Measurements from ENCODE around the gene SMG9. TPM values are rescaled to one million over a fixed set of nuclear protein-coding genes. Genes with fewer than 3 reads are reported as not detected.

Gene SMG9
- total RNA-seq, 1 donor from 2014 or later, result 86.6 TPM

DNA sequence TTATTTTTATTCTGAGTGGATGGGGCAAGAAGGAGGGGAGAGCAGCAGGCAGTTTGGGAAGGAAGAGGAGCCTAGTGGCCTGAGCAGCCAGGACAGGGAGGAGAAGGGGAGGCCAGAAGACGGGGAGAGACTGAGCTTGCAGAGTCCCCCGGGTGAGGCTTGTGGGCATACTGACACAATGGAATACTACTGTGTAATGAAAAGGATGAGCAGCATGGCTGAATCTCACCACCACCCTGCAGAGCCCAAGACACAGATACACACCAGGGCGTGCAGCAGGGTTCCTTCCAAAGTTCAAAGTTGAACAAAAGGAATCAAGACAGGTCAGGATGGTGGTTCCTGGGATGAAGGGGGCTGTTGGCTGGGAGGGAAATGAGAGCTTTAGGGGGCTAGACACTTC is 8.1 kb upstream of the SMG9 start:
- Mint-ChIP-seq H3K27ac (peak overlapping the region; percentile 61), H3K4me1 (peaks cover 79% of the 10 kb centered on the region), H3K36me3 (ENCODE audit: low read depth) (peaks cover 60% of the 10 kb centered on the region), H3K4me3 (peak overlapping the region; percentile 49), H3K9me3 (no peaks in the 10 kb centered on the region), H3K27me3 (no peaks in the 10 kb centered on the region)
- no peak for DNase-seq
- intact Hi-C loops (cut with micrococcal nuclease), result loop anchor here (10.0 kb wide), 1 partner anchor 992 kb away; no protein-coding TSS in a partner anchor

DNA sequence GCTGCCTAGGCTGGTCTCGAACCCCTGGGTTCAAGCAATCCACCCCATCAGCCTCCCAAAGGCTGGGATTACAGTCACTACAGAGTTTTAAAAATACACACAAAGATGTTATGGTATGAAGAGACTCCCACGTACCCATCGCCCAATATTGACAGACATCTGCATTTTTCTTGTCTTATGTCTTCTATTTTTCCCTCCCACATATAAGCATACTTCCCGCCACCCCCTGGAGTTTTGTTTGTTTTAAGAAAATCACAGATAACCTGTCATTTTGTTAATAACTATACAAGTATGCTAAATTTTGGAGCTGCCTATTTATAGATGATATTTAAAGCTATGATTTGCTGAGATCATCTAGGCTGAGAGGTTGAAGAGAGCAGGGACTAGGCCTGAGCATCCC is 6.2 kb upstream of the SMG9 start:
- no peaks in the 10 kb centered on the region for H3K27me3 Mint-ChIP-seq
- DNase-seq, result no peak
- peaks cover 55% of the 10 kb centered on the region for H3K36me3 Mint-ChIP-seq (ENCODE audit: low read depth)
- H3K9me3 Mint-ChIP-seq, result no peaks in the 10 kb centered on the region
- H3K27ac Mint-ChIP-seq, result peak overlapping the region; percentile 2
- peaks cover 78% of the 10 kb centered on the region for H3K4me1 Mint-ChIP-seq
- H3K4me3 Mint-ChIP-seq, result no peak overlapping the region
- intact Hi-C loops (cut with micrococcal nuclease), result loop anchor here (10.0 kb wide), 1 partner anchor 994 kb away; no protein-coding TSS in a partner anchor

- peaks cover 72% of the 10 kb centered on the region for H3K4me1 Mint-ChIP-seq
- peak overlapping the region; percentile 57 for H3K27ac Mint-ChIP-seq
- no peak for DNase-seq
- intact Hi-C loops (cut with micrococcal nuclease), result loop anchor here (10.0 kb wide), 1 partner anchor 295 kb away; the partner anchor contains the start of gene LYPD3
- peaks cover 51% of the 10 kb centered on the region for H3K36me3 Mint-ChIP-seq (ENCODE audit: low read depth)
- H3K27me3 Mint-ChIP-seq, result no peaks in the 10 kb centered on the region
- H3K4me3 Mint-ChIP-seq, result no peak overlapping the region
- no peaks in the 10 kb centered on the region for H3K9me3 Mint-ChIP-seq
Observed at GRCh38 chr19:43759515-43759914, 4.8 kb upstream of the SMG9 start.

DNA sequence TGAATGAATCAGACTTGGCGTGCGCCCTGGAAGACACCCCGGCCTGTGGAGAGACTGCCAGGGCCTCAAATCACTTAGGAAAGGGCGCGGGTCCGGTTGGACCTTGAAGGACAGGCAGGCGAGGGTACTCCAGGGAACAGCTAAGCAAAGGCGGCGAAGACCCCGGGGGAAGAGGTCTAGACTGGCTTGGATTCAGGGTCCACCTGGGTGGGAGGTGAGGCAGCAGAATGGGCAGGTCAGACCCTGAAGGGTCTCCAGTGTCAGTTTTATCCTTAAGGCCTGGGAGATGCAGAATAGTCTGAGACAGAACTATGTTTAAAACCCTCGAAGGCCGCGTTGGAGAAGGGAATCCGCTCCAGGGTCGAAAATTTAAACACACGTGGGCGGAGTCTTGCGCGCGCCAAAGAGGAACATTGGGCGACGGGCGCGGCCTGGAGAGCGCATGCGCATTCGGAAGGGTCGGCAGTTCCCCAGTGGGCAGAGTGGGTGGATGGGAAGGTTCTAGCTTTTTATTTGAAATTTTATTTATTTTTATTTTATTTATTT is 567 bp upstream of the SMG9 start:
- peak; percentile 95 for DNase-seq
- Mint-ChIP-seq H3K4me3 (peak overlapping the region; percentile 94), H3K4me1 (peaks cover 63% of the 10 kb centered on the region), H3K27ac (peak overlapping the region; percentile 100), H3K36me3 (ENCODE audit: low read depth) (peaks cover 51% of the 10 kb centered on the region), H3K27me3 (no peaks in the 10 kb centered on the region), H3K9me3 (peaks cover 6% of the 10 kb centered on the region)
- intact Hi-C loops (cut with micrococcal nuclease), result loop anchor here (2.0 to 10.0 kb wide), 3 partner anchors 159 to 291 kb away; partner anchors contain the start of genes IRGQ, LYPD3, ZNF575 and ZNF576

- no peak for DNase-seq
- peak overlapping the region; percentile 94 for H3K4me3 Mint-ChIP-seq
- intact Hi-C loops (cut with micrococcal nuclease), result loop anchor here (1.0 to 10.0 kb wide), 8 partner anchors 9 to 289 kb away; partner anchors contain the start of genes IRGQ, LYPD3, ZNF428 and ZNF575
- peaks cover 62% of the 10 kb centered on the region for H3K4me1 Mint-ChIP-seq
- peaks cover 6% of the 10 kb centered on the region for H3K9me3 Mint-ChIP-seq
- H3K27ac Mint-ChIP-seq, result peak overlapping the region; percentile 100
- no peaks in the 10 kb centered on the region for H3K27me3 Mint-ChIP-seq
- peaks cover 56% of the 10 kb centered on the region for H3K36me3 Mint-ChIP-seq (ENCODE audit: low read depth)
Observed at GRCh38 chr19:43754253-43754502, 584 bp downstream of the SMG9 start.

DNA sequence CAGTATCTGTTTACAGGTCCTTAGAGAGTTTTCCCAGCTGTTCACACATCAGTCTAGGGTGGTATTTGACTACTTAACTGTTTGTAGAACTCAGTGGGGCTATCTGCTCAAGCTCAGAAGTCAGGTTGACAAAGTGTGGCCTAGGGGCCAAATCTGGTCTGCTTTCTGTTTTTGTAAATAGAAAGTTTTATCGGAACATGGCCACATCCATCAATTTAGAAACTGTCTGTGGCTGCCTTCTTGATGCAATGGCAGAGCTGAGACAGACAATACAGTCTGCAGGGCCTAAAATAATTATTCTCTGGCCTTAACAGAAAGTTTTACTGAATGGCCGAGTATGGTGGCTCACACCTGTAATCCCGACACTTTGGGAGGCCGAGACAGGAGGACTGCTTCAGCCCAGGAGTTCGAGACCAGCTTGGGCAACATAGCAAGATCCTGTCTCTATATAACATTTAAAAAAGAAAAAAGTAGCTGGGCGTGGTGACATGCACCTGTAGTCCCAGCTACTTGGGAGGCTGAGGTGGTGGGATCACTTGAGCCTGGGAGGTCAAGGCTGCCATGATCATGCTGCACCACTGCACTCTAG is 2.4 kb downstream of the SMG9 start:
- intact Hi-C loops (cut with micrococcal nuclease), result loop anchor here (10.0 kb wide), 1 partner anchor 288 kb away; the partner anchor contains the start of gene LYPD3
- H3K4me1 Mint-ChIP-seq, result peaks cover 53% of the 10 kb centered on the region
- no peak for DNase-seq
- no peaks in the 10 kb centered on the region for H3K27me3 Mint-ChIP-seq
- H3K36me3 Mint-ChIP-seq (ENCODE audit: low read depth), result peaks cover 65% of the 10 kb centered on the region
- H3K4me3 Mint-ChIP-seq, result peak overlapping the region; percentile 61
- peak overlapping the region; percentile 82 for H3K27ac Mint-ChIP-seq
- peaks cover 6% of the 10 kb centered on the region for H3K9me3 Mint-ChIP-seq

- Mint-ChIP-seq H3K27ac (peak overlapping the region; percentile 82), H3K27me3 (no peaks in the 10 kb centered on the region), H3K9me3 (peaks cover 6% of the 10 kb centered on the region), H3K36me3 (ENCODE audit: low read depth) (peaks cover 65% of the 10 kb centered on the region), H3K4me3 (peak overlapping the region; percentile 61), H3K4me1 (peaks cover 48% of the 10 kb centered on the region)
- intact Hi-C loops (cut with micrococcal nuclease), result loop anchor here (10.0 kb wide), 1 partner anchor 287 kb away; the partner anchor contains the start of gene LYPD3
- no peak for DNase-seq
Observed at GRCh38 chr19:43751466-43752220, 3.1 kb downstream of the SMG9 start.

DNA sequence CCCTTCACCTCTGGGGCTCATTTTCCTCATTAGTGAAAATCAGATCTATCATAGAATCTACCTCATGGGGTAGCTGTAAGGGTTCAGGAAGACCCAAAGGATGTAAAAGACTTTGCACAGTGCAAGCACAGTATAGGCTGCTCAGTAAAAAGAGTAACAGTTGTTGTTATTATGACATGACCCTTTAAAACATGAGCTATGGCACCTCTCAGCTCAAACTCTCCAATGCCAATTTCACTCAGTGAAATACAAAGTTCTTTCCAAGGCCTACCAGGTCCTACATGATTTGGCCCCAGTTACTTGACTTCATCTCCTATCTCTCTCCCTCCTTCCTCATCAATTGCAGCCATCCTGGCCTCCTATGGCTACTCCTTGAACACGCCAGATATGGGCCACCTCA is 4.9 kb downstream of the SMG9 start:
- H3K4me1 Mint-ChIP-seq, result peaks cover 38% of the 10 kb centered on the region
- H3K9me3 Mint-ChIP-seq, result peaks cover 6% of the 10 kb centered on the region
- intact Hi-C loops (cut with micrococcal nuclease), result loop anchor here (10.0 kb wide), 1 partner anchor 285 kb away; the partner anchor contains the start of gene LYPD3
- no peaks in the 10 kb centered on the region for H3K27me3 Mint-ChIP-seq
- no peak for DNase-seq
- peaks cover 63% of the 10 kb centered on the region for H3K36me3 Mint-ChIP-seq (ENCODE audit: low read depth)
- H3K4me3 Mint-ChIP-seq, result no peak overlapping the region
- peak overlapping the region; percentile 62 for H3K27ac Mint-ChIP-seq

DNA sequence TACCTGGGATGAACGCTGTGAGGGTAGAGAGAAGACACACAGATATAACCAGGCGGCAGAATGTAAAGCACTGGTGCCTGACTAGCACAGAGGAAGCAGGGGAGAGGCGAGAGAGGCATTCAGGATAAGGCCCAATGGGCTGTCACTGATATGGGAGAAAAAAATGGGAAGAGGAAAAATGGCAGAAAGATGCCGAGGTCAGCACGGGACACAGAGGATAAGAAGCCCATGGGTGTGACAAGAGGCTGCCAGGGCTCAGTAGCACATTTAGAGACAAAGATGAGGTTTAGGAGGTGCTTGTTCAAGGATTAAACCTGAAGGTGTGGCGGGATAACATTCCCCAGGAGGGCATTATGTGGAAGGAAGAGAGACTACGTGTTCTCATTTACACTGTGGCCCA is 5.6 kb downstream of the SMG9 start:
- intact Hi-C loops (cut with micrococcal nuclease), result no loop called here
- Mint-ChIP-seq H3K4me3 (no peak overlapping the region), H3K36me3 (ENCODE audit: low read depth) (peaks cover 62% of the 10 kb centered on the region), H3K4me1 (peaks cover 34% of the 10 kb centered on the region), H3K9me3 (peaks cover 6% of the 10 kb centered on the region), H3K27me3 (no peaks in the 10 kb centered on the region), H3K27ac (peak overlapping the region; percentile 63)
- DNase-seq, result no peak

GRCh38 chr19:43748685-43749084 is 6.1 kb downstream of the SMG9 start:
- intact Hi-C loops (cut with micrococcal nuclease), result no loop called here
- Mint-ChIP-seq H3K4me1 (peaks cover 31% of the 10 kb centered on the region), H3K9me3 (peaks cover 6% of the 10 kb centered on the region), H3K27ac (peak overlapping the region; percentile 63), H3K36me3 (ENCODE audit: low read depth) (peaks cover 67% of the 10 kb centered on the region), H3K27me3 (no peaks in the 10 kb centered on the region), H3K4me3 (no peak overlapping the region)
- no peak for DNase-seq

- H3K27me3 Mint-ChIP-seq, result no peaks in the 10 kb centered on the region
- DNase-seq, result no peak
- peaks cover 30% of the 10 kb centered on the region for H3K4me1 Mint-ChIP-seq
- peaks cover 67% of the 10 kb centered on the region for H3K36me3 Mint-ChIP-seq (ENCODE audit: low read depth)
- H3K9me3 Mint-ChIP-seq, result peaks cover 6% of the 10 kb centered on the region
- H3K27ac Mint-ChIP-seq, result peak overlapping the region; percentile 48
- intact Hi-C loops (cut with micrococcal nuclease), result no loop called here
- H3K4me3 Mint-ChIP-seq, result no peak overlapping the region
Observed at GRCh38 chr19:43748205-43748594, 6.6 kb downstream of the SMG9 start.

- Mint-ChIP-seq H3K4me1 (peaks cover 25% of the 10 kb centered on the region), H3K9me3 (peaks cover 6% of the 10 kb centered on the region), H3K27me3 (no peaks in the 10 kb centered on the region), H3K27ac (peak overlapping the region; percentile 51), H3K4me3 (no peak overlapping the region), H3K36me3 (ENCODE audit: low read depth) (peaks cover 67% of the 10 kb centered on the region)
- intact Hi-C loops (cut with micrococcal nuclease), result no loop called here
- DNase-seq, result no peak
Observed at GRCh38 chr19:43747557-43748204, 7.1 kb downstream of the SMG9 start.

- Mint-ChIP-seq H3K27me3 (no peaks in the 10 kb centered on the region), H3K9me3 (no peaks in the 10 kb centered on the region), H3K4me3 (no peak overlapping the region), H3K36me3 (ENCODE audit: low read depth) (peaks cover 67% of the 10 kb centered on the region), H3K4me1 (peaks cover 15% of the 10 kb centered on the region), H3K27ac (no peak overlapping the region)
- no peak for DNase-seq
- intact Hi-C loops (cut with micrococcal nuclease), result no loop called here
Observed at GRCh38 chr19:43743059-43743458, 11.7 kb downstream of the SMG9 start.

All from activated CD4-positive, alpha-beta T cell treated with anti-CD3 and anti-CD28 coated beads, Interleukin-2, amount 10 ng/mL, durations not matched to agents 24 days and 14 days (primary cell).